Lung (tissue), 12 donors: ENCODE data around the gene NRN1. TPM values are rescaled to one million over a fixed set of nuclear protein-coding genes. Genes with fewer than 3 reads are reported as not detected.

Experiments used
- ATAC-seq: fragments of 200-7000 bp; cut with Tn5 transposase; one replicate; pipeline ENCODE4 v1.9.1; 2020; ENCODE audit warnings: moderate number of reproducible peaks; ENCODE audit not compliant: insufficient read depth, low FRiP score
- DNase-seq, 3 donors: peaks; one replicate each; pipeline ENCODE4 v3.0.0-alpha.2; 2013 to 2017
- H3K27ac ChIP-seq, 2 donors: one replicate each; pipeline ENCODE4 v1.5.1; 2013; ENCODE audit warnings: mild to moderate bottlenecking in 2 of 2, moderate library complexity in 2 of 2, control low read depth in 1 of 2, inconsistent platforms in 1 of 2, low read depth in 1 of 2, low read length in 1 of 2
- H3K27me3 ChIP-seq, 3 donors: one replicate each; pipeline ENCODE4 v1.5.1; 2013; ENCODE audit warnings: low read length in 2 of 3; ENCODE audit not compliant: control insufficient read depth in 3 of 3, insufficient read depth in 3 of 3
- H3K36me3 ChIP-seq, 4 donors: one replicate each; pipeline ENCODE4 v1.5.1; 2013; ENCODE audit warnings: low read length in 4 of 4, mild to moderate bottlenecking in 1 of 4, moderate library complexity in 1 of 4; ENCODE audit not compliant: control insufficient read depth in 4 of 4, insufficient read depth in 4 of 4
- H3K4me1 ChIP-seq, 5 donors: one replicate each; pipeline ENCODE4 v1.5.1; 2013; ENCODE audit warnings: low read length in 5 of 5, mild to moderate bottlenecking in 2 of 5, moderate library complexity in 1 of 5; ENCODE audit not compliant: control insufficient read depth in 5 of 5, insufficient read depth in 5 of 5
- H3K4me3 ChIP-seq: one replicate; pipeline ENCODE4 v1.5.1; 2013; ENCODE audit warnings: mild to moderate bottlenecking, control low read depth, moderate library complexity
- H3K9ac ChIP-seq, 2 donors: one replicate each; pipeline ENCODE4 v1.5.1; 2013; ENCODE audit warnings: low read length in 2 of 2, control low read depth in 1 of 2; ENCODE audit not compliant: insufficient read depth in 1 of 2
- H3K9me3 ChIP-seq, 4 donors: one replicate each; pipeline ENCODE4 v1.5.1; 2013; ENCODE audit warnings: low read length in 3 of 4, mild to moderate bottlenecking in 1 of 4, moderate library complexity in 1 of 4; ENCODE audit not compliant: control insufficient read depth in 4 of 4, insufficient read depth in 3 of 4
- CTCF ChIP-seq: IDR thresholded peaks from 2 replicates; pipeline ENCODE4 v1.5.1; 2012; ENCODE audit warnings: mild to moderate bottlenecking; ENCODE audit errors: control extremely low read depth, extremely low read depth
- WGBS, 2 donors: extraction: QIAGEN DNeasy Blood & Tissue Kit; methylation state at CpG; one replicate each; pipeline ENCODE4 v1.1.7; 2013; 5-methylcytosine and 5-hydroxymethylcytosine counted together
- polyA plus RNA-seq, 2 donors: library from polyadenylated mRNA; stranded (reverse); fragments of 200-250 nt; gene quantifications; one replicate each; pipeline ENCODE4 v1.2.1, GENCODE V29; 2013
- total RNA-seq, 2 donors: library from RNA; depleted of rRNA in 1 of 2; stranded (reverse); fragments of >200 nt in 1 of 2; gene quantifications; one replicate each; pipeline ENCODE4 v1.2.1, GENCODE V29; 2014 to 2021
- donor health status: control.
- donor health status: control.
- donor health status: Bipolar disorder and iron deficiency.
- donor health status: healthy.
- donor health status: DM: yes; HTN: yes; CAD: no.

The NRN1 gene
- total and polyA plus RNA-seq, 4 donors, result 8.4 to 12.1 (median 10.1) TPM

GRCh38 chr6:5995949-5996713, 10.6 kb downstream of the NRN1 start:
- peaks cover 0 to 11% (median 0%) of the 10 kb centered on the region in 4 donors for H3K9me3 ChIP-seq
- peak; percentile 75 to 82 (median 75) for DNase-seq
- no peaks in the 10 kb centered on the region for H3K36me3 ChIP-seq
- peak overlapping the region; percentile 67 to 78 for H3K27ac ChIP-seq
- H3K4me1 ChIP-seq, result peaks cover 0 to 23% (median 6%) of the 10 kb centered on the region in 5 donors
- WGBS, 2 donors, result 3 to 4% methylated on average over 39 to 41 of the region's 41 CpGs
- H3K27me3 ChIP-seq, result peaks cover 0 to 98% (median 87%) of the 10 kb centered on the region in 3 donors
- H3K9ac ChIP-seq, result peak overlapping the region in 1 of 2 donors; percentile 40
- H3K4me3 ChIP-seq, result peak overlapping the region; percentile 14
- peak; percentile 60 for ATAC-seq
- TF ChIP-seq CTCF, result no peak

GRCh38 chr6:5995658-5995948, 11.1 kb downstream of the NRN1 start:
- Histone ChIP-seq H3K4me1 (peaks cover 0 to 23% (median 6%) of the 10 kb centered on the region in 5 donors), H3K27ac (peak overlapping the region in 1 of 2 donors; percentile 78), H3K27me3 (peaks cover 0 to 98% (median 84%) of the 10 kb centered on the region in 3 donors), H3K9ac (no peak overlapping the region), H3K4me3 (no peak overlapping the region), H3K9me3 (peaks cover 0 to 11% (median 0%) of the 10 kb centered on the region in 4 donors), H3K36me3 (no peaks in the 10 kb centered on the region)
- TF ChIP-seq CTCF, result no peak
- WGBS, 2 donors, result 15 to 26% methylated on average over 10 of the region's 10 CpGs
- ATAC-seq (no peak), DNase-seq (peak in 1 of 3 donors; percentile 3)

- H3K27ac ChIP-seq, result no peak overlapping the region
- H3K27me3 ChIP-seq, result peaks cover 0 to 98% (median 80%) of the 10 kb centered on the region in 3 donors
- 11 to 26% methylated on average over 26 of the region's 26 CpGs for WGBS, 2 donors
- H3K4me3 ChIP-seq, result no peak overlapping the region
- H3K4me1 ChIP-seq, result peaks cover 0 to 23% (median 6%) of the 10 kb centered on the region in 5 donors
- ATAC-seq (no peak), DNase-seq (no peak)
- no peak for TF ChIP-seq CTCF
- no peak overlapping the region for H3K9ac ChIP-seq
- H3K36me3 ChIP-seq, result no peaks in the 10 kb centered on the region
- H3K9me3 ChIP-seq, result peaks cover 0 to 7% (median 0%) of the 10 kb centered on the region in 4 donors
Observed at GRCh38 chr6:5994999-5995657, 11.6 kb downstream of the NRN1 start.
